Spleen (tissue), 7 donors: ENCODE measurements around the gene UGT1A9.

ENCODE experiments used
- POLR2AphosphoS5 ChIP-seq, 3 donors: sonication (generic); formaldehyde crosslinking; IDR thresholded peaks; one replicate each; pipeline ENCODE4 v1.5.1; 2017; ENCODE audit warnings: antibody characterized with exemption in 3 of 3
- TF ChIP-seq, protein P1 (sequence below), 11 experiments: fragments of 200-600 bp in 7 of 11; fragments of 450-650 bp in 4 of 11; sonication (generic) in 4 of 11; IDR thresholded peaks in 8 of 11; conservative IDR thresholded peaks in 3 of 11; 1 replicate in 7 of 11; 2 replicates in 4 of 11; pipeline versions ENCODE4 v1.4.0 to v1.8.0; 2016 to 2021; ENCODE audit warnings: antibody characterized with exemption in 11 of 11, inconsistent platforms in 4 of 11, mild to moderate bottlenecking in 1 of 11
- donor health status: DM: no; HTN: no; CAD: no; lungs with moderate emphysema.
- donor health status: DM: no; HTN: no; CAD: no.
- donor health status: DM: no; HTN: no; CAD: no.

DNA sequence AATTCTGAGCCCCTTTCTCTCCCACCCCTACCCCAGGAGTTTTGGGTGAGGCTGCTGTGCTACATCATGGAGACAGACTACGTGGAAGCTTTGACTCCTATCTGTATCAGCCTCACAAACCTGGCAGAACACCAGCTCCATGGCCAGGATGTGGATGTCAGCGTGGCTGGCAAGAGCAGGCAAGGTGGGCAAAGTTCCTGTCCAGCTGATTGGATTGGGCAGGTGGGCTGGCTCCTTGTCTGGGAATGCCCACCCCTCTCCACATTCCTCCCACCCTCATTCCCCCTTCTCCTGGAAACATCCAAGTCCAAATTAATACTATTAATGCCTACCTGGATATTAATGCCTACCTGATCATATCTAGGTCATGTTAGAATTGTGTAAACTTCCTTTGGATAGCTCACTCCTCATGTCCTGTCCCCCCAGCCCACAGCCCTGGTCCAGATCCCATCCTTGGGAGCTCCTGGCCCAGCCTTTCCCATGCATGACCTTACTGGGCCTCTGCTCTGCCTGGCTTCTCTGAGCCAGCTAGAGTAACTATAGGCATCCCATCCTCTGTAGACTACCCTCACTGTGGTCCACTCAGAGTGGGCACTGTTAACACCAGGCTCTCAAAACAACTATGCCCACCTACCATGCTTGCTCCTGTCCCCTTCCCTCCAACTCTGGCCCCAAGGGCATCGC lies 130.6 kb downstream of the UGT1A9 start:
- no peak for TF ChIP-seq POLR2AphosphoS5 (IDR thresholded peaks at IDR 0.05)
- TF ChIP-seq, protein P1, sequence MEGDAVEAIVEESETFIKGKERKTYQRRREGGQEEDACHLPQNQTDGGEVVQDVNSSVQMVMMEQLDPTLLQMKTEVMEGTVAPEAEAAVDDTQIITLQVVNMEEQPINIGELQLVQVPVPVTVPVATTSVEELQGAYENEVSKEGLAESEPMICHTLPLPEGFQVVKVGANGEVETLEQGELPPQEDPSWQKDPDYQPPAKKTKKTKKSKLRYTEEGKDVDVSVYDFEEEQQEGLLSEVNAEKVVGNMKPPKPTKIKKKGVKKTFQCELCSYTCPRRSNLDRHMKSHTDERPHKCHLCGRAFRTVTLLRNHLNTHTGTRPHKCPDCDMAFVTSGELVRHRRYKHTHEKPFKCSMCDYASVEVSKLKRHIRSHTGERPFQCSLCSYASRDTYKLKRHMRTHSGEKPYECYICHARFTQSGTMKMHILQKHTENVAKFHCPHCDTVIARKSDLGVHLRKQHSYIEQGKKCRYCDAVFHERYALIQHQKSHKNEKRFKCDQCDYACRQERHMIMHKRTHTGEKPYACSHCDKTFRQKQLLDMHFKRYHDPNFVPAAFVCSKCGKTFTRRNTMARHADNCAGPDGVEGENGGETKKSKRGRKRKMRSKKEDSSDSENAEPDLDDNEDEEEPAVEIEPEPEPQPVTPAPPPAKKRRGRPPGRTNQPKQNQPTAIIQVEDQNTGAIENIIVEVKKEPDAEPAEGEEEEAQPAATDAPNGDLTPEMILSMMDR (IDR thresholded peaks at IDR 0.05 in 8 of 11, conservative IDR thresholded peaks at IDR 0.05 in 3 of 11), result no peak
